ENCODE results near the gene PLEKHM2.

The PLEKHM2 gene

DNA sequence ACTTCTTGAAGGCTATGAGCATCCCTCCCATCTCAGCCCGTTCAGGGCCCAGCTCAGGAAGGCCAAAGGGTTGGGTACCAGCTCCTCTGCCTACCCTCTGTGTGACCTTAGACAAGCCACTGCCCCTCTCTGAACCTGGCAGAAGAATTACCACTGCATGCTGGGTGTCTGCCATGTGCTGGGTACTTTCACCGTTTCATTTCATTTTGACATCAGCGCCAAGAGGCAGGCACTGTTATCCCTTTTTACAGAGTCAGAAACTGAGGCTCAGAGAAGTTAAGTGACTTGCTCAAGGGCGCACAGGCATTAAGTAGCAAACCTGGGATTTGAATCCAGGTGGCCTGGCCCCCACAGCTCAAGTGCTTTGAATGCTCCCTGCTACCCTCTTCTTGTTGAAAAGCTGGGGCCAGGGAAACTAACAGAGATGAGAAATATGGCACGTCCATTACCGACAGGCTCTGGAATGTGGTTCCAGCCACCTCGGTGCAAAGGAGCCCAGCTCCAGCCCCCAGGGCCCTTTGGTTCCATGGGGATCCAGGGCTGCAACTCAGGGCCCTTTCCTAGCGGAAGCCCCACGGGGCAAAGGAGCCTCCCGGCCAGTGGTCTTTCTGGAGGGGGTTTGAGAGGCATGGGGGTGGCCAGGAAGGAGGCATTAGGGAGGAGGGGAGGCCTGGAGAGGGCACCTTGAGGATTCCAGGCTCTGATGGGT, 64.7 kb downstream of the PLEKHM2 start:
- H3K27ac ChIP-seq (ENCODE audit: low read length), result no peak overlapping the region
- no peaks in the 10 kb centered on the region for H3K9me3 ChIP-seq (ENCODE audit: control insufficient read depth in 1 of 2, low read length in 2 of 2)
- H3K27me3 ChIP-seq (ENCODE audit: low read depth, low read length), result no peaks in the 10 kb centered on the region
- no peak overlapping the region for H3K4me3 ChIP-seq (ENCODE audit: low read depth in 1 of 2, low read length in 2 of 2)
- no peaks in the 10 kb centered on the region for H3K4me1 ChIP-seq (ENCODE audit: control insufficient read depth in 1 of 2, insufficient read depth in 2 of 2, low read length in 2 of 2)
- no peaks in the 10 kb centered on the region for H3K36me3 ChIP-seq (ENCODE audit: control insufficient read depth in 1 of 2, insufficient read depth in 2 of 2, low read length in 2 of 2)

DNA sequence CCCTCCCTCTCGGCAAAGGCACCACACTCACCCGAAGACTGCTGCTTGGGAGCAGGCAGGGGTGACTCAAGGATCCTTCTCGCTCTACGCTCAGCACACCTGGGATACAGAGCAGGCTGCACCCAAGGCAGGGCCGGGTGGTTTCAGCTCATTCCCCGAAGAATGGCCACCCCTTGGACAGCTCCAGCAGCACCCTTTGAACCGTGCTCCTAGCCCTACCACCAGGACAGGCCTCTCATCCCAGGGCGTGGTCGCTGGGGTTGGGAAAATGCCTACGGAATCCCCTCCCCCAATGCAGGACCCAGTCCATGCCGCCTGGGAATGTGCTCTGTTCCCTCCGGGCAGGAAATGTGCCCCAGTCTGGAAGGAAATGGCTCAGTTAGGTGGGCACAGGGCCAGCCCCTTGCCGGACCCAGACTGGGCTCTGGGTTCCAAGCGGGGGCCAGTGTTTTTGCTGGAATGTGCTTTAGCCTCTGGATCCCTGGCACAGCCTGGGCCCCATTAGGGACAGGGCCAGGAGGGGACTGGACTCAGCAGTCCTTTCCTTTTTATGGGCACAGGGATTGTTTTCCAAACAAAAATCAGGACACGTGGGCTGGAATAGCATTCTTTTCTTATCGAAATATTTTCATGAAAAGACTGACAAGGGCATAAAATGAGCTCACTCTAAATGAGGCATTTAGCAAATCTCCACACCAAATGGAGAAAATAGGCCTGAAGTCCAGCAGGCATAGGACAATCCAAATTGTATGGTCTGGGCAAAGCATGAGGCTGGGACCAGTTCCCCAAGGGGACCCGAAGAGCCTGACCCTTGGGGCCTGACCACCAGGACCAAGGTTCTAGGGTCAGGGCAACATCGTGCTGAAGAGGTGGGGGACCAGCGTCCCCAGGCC, 65.5 kb downstream of the PLEKHM2 start:
- H3K27me3 ChIP-seq (ENCODE audit: low read depth, low read length), result no peaks in the 10 kb centered on the region
- H3K9me3 ChIP-seq (ENCODE audit: control insufficient read depth in 1 of 2, low read length in 2 of 2), result no peaks in the 10 kb centered on the region
- no peak overlapping the region for H3K27ac ChIP-seq (ENCODE audit: low read length)
- no peaks in the 10 kb centered on the region for H3K36me3 ChIP-seq (ENCODE audit: control insufficient read depth in 1 of 2, insufficient read depth in 2 of 2, low read length in 2 of 2)
- H3K4me3 ChIP-seq (ENCODE audit: low read depth in 1 of 2, low read length in 2 of 2), result no peak overlapping the region
- no peaks in the 10 kb centered on the region for H3K4me1 ChIP-seq (ENCODE audit: control insufficient read depth in 1 of 2, insufficient read depth in 2 of 2, low read length in 2 of 2)

DNA sequence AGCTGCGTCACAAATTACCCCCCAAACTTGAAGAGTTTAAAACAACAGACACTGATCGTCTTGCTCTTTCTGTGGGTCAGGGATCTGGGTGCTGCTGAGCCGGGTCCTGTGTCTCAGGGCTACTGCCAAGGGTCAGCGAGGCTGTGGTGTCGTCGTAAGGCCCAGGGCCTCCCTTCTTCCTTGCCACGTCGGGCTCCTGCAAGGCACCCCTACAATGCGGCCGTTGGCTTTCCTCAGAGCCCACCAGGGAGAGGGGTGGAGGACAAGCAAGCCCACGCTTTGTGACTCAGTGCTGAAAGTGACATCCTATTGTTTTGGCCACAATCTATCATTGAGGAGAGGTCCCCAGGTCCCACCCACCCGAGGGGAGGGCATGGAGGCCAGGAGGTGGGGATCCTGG, 66.8 kb downstream of the PLEKHM2 start:
- H3K4me3 ChIP-seq (ENCODE audit: low read depth in 1 of 2, low read length in 2 of 2), result no peak overlapping the region
- H3K9me3 ChIP-seq (ENCODE audit: control insufficient read depth in 1 of 2, low read length in 2 of 2), result no peaks in the 10 kb centered on the region
- no peaks in the 10 kb centered on the region for H3K27me3 ChIP-seq (ENCODE audit: low read depth, low read length)
- no peaks in the 10 kb centered on the region for H3K4me1 ChIP-seq (ENCODE audit: control insufficient read depth in 1 of 2, insufficient read depth in 2 of 2, low read length in 2 of 2)
- no peak overlapping the region for H3K27ac ChIP-seq (ENCODE audit: low read length)
- H3K36me3 ChIP-seq (ENCODE audit: control insufficient read depth in 1 of 2, insufficient read depth in 2 of 2, low read length in 2 of 2), result no peaks in the 10 kb centered on the region

DNA sequence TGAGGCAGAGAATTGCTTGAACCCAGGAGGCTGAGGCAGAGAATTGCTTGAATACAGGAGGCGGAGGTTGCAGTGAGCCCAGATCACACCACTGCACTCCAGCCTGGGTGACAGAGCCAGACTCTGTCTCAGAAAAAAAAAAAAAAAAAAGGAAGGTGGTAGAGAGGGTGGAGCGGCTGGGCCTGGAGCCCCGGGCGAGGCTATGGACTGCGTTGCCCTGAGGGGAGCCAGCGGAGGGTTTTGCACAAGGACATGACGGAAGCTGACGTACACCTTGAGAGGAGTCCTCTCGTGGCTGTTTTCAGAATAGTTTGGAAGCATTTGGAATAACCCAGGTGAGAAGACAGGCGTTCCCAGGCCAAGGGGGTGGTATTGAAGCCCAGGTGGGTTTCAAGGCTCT, 67.6 kb downstream of the PLEKHM2 start:
- H3K9me3 ChIP-seq (ENCODE audit: control insufficient read depth in 1 of 2, low read length in 2 of 2), result no peaks in the 10 kb centered on the region
- no peaks in the 10 kb centered on the region for H3K36me3 ChIP-seq (ENCODE audit: control insufficient read depth in 1 of 2, insufficient read depth in 2 of 2, low read length in 2 of 2)
- no peak overlapping the region for H3K27ac ChIP-seq (ENCODE audit: low read length)
- no peak overlapping the region for H3K4me3 ChIP-seq (ENCODE audit: low read depth in 1 of 2, low read length in 2 of 2)
- peaks cover 0 to 2% of the 10 kb centered on the region in 2 donors for H3K4me1 ChIP-seq (ENCODE audit: control insufficient read depth in 1 of 2, insufficient read depth in 2 of 2, low read length in 2 of 2)
- H3K27me3 ChIP-seq (ENCODE audit: low read depth, low read length), result no peaks in the 10 kb centered on the region

DNA sequence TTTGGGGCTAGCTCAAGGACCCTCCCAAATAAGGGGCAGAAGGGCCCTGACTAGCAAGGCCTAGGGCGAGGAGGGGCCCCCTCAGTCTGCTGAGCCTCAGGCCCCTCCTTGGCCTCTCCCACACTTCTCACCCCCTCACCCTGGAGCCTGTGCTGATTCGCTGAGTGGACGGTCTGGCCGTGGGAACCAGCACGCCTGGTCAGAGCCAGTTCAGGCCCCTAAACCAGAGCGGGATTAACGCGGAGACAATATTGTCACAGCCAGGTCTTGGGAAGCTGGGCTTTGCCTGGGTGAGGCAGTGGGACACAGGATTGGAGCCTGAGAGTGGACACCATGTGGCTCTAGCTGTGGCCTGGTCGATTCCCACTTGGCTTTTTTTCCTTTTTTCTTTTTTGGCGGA, 69.7 kb downstream of the PLEKHM2 start:
- Histone ChIP-seq H3K27ac (ENCODE audit: low read length) (no peak overlapping the region), H3K27me3 (ENCODE audit: low read depth, low read length) (peaks cover 5% of the 10 kb centered on the region)

DNA sequence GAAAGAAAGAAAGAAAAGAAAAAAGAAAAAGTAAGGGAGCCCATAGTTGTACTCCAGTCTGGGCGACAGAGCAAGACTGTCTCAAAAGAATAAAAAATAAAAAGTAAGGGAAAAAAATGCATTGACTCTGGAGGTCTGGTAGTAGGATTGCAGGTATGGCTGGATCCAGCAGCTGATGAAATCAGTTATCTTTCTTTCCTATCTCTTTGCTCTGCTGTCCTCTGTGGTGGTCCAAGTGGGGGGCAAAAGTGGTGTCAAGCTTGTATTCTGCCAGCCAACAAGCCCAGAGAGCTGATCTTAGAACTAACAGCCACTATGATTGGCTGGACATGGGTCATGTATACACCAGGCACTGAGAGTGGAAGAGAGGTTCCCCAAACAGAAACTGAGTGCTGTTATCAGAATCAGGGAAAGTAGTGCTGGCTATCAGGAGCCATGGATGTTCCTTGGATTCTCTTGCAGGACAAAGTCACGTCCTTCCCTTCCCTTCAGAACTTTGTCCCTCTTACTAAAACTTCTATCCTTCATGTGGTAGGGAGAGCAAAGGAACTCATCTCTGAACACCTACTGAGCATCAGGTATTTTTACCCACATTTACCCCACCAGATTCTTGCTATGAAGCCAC, 71.0 kb downstream of the PLEKHM2 start:
- H3K27me3 ChIP-seq (ENCODE audit: low read depth, low read length), result peaks cover 5% of the 10 kb centered on the region

More for the DNA sequence above, 69.7 kb downstream of the PLEKHM2 start:
- no peaks in the 10 kb centered on the region for H3K36me3 ChIP-seq (ENCODE audit: control insufficient read depth in 1 of 2, insufficient read depth in 2 of 2, low read length in 2 of 2)
- H3K4me3 ChIP-seq (ENCODE audit: low read depth in 1 of 2, low read length in 2 of 2), result no peak overlapping the region
- H3K4me1 ChIP-seq (ENCODE audit: control insufficient read depth in 1 of 2, insufficient read depth in 2 of 2, low read length in 2 of 2), result peaks cover 0 to 15% of the 10 kb centered on the region in 2 donors
- no peaks in the 10 kb centered on the region for H3K9me3 ChIP-seq (ENCODE audit: control insufficient read depth in 1 of 2, low read length in 2 of 2)

DNA sequence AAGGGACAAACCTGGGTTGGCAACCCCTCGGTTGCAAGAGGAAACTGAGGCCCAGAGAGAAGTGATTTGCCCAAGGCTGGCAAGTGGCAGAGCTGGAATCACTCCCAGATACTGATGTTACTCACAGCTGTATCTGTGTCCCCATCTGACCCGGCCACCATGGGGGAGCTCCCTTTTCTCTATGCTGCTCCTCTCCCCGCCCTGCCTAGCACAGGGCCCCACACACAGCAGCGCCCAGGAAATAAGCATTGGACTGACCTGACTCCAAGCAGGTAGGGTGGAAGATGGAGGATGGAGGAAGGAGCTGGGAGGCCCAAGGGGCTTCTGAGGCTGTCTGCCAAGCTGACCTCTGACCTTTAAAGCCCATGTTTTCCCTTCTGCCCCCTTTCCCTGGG, 71.5 kb downstream of the PLEKHM2 start:
- Histone ChIP-seq H3K9me3 (ENCODE audit: control insufficient read depth in 1 of 2, low read length in 2 of 2) (no peaks in the 10 kb centered on the region), H3K27ac (ENCODE audit: low read length) (no peak overlapping the region), H3K4me3 (ENCODE audit: low read depth in 1 of 2, low read length in 2 of 2) (no peak overlapping the region), H3K4me1 (ENCODE audit: control insufficient read depth in 1 of 2, insufficient read depth in 2 of 2, low read length in 2 of 2) (peaks cover 0 to 22% of the 10 kb centered on the region in 2 donors), H3K27me3 (ENCODE audit: low read depth, low read length) (peaks cover 5% of the 10 kb centered on the region), H3K36me3 (ENCODE audit: control insufficient read depth in 1 of 2, insufficient read depth in 2 of 2, low read length in 2 of 2) (no peaks in the 10 kb centered on the region)

More for the DNA sequence above, 71.0 kb downstream of the PLEKHM2 start:
- no peaks in the 10 kb centered on the region for H3K9me3 ChIP-seq (ENCODE audit: control insufficient read depth in 1 of 2, low read length in 2 of 2)
- H3K27ac ChIP-seq (ENCODE audit: low read length), result no peak overlapping the region
- H3K4me3 ChIP-seq (ENCODE audit: low read depth in 1 of 2, low read length in 2 of 2), result no peak overlapping the region
- H3K36me3 ChIP-seq (ENCODE audit: control insufficient read depth in 1 of 2, insufficient read depth in 2 of 2, low read length in 2 of 2), result no peaks in the 10 kb centered on the region
- H3K4me1 ChIP-seq (ENCODE audit: control insufficient read depth in 1 of 2, insufficient read depth in 2 of 2, low read length in 2 of 2), result peaks cover 0 to 17% of the 10 kb centered on the region in 2 donors

DNA sequence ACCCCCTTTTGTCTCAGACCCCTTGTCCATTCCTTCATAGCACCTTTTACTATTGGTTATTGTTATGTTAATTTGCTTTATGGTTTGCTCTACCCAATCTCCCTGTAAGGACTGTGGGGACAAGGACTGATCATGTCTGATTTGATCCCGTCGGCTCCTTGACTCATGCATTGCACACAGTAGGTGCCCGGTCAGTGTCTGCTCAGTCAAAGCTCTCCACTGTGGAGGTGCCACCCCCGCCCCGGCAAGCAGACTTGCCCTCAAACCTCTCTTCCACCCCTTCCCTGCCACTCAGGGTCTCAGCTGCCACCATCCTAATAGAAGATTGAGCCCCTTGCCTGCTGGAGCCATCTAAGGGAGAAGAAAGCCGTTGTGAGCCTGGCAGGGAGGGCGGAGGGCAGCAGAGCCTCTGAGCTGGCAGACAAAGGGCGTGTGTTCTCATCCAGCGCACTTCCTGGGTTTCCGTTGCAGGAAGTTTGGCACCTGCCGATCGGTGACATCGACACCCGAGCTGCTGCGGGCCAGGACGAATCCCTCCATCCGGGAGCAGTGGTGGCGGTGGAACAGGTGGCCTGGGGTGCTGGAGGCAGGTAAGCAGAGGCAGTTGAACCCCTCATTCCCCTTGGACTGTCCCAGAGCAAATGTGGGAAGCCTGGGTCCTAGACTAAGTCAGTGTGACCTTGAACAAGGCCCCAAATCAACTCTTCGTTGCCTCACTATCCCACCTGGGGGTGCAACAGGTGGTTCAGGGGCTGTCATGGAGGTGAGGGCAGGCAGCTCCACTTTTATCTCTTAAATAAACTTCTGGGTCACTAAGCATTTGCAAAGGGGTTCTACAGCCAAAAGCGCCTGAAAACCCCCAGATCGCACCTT, 72.3 kb downstream of the PLEKHM2 start:
- Histone ChIP-seq H3K4me1 (ENCODE audit: control insufficient read depth in 1 of 2, insufficient read depth in 2 of 2, low read length in 2 of 2) (peaks cover 4 to 29% of the 10 kb centered on the region in 2 donors), H3K9me3 (ENCODE audit: control insufficient read depth in 1 of 2, low read length in 2 of 2) (no peaks in the 10 kb centered on the region), H3K27me3 (ENCODE audit: low read depth, low read length) (peaks cover 5% of the 10 kb centered on the region), H3K36me3 (ENCODE audit: control insufficient read depth in 1 of 2, insufficient read depth in 2 of 2, low read length in 2 of 2) (no peaks in the 10 kb centered on the region), H3K4me3 (ENCODE audit: low read depth in 1 of 2, low read length in 2 of 2) (peak overlapping the region in 1 of 2 donors; percentile 56), H3K27ac (ENCODE audit: low read length) (peak overlapping the region; percentile 78)

DNA sequence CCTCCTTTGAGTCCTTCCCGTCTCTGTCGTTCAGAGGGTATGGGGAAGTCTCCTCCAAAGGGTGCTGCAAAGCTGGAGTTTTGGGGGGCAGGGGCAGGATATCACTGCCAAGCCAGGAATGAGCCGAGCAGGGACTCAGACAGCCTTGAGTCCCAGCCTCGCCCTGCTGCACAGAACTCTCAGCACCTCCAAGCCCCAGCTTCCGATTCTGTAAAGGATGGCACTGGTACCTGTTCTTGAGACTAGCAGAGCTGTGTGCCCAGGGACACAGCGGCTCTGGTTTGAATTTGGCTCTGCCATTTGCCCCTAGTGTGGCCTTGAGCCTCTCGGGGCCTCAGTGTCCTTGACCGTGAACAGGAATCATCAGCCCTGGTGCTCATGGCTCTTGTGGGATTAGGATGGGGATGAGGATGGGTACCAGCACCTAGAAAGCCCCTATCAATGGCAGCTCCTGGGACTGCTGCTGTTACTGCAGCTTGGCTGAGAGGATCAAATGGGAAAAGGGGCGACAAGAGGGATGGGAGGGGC, 73.0 kb downstream of the PLEKHM2 start:
- H3K4me1 ChIP-seq (ENCODE audit: control insufficient read depth in 1 of 2, insufficient read depth in 2 of 2, low read length in 2 of 2), result peaks cover 4 to 30% of the 10 kb centered on the region in 2 donors
- no peaks in the 10 kb centered on the region for H3K9me3 ChIP-seq (ENCODE audit: control insufficient read depth in 1 of 2, low read length in 2 of 2)
- peak overlapping the region in 1 of 2 donors; percentile 56 for H3K4me3 ChIP-seq (ENCODE audit: low read depth in 1 of 2, low read length in 2 of 2)
- H3K27ac ChIP-seq (ENCODE audit: low read length), result peak overlapping the region; percentile 78
- H3K36me3 ChIP-seq (ENCODE audit: control insufficient read depth in 1 of 2, insufficient read depth in 2 of 2, low read length in 2 of 2), result no peaks in the 10 kb centered on the region
- peaks cover 5% of the 10 kb centered on the region for H3K27me3 ChIP-seq (ENCODE audit: low read depth, low read length)

DNA sequence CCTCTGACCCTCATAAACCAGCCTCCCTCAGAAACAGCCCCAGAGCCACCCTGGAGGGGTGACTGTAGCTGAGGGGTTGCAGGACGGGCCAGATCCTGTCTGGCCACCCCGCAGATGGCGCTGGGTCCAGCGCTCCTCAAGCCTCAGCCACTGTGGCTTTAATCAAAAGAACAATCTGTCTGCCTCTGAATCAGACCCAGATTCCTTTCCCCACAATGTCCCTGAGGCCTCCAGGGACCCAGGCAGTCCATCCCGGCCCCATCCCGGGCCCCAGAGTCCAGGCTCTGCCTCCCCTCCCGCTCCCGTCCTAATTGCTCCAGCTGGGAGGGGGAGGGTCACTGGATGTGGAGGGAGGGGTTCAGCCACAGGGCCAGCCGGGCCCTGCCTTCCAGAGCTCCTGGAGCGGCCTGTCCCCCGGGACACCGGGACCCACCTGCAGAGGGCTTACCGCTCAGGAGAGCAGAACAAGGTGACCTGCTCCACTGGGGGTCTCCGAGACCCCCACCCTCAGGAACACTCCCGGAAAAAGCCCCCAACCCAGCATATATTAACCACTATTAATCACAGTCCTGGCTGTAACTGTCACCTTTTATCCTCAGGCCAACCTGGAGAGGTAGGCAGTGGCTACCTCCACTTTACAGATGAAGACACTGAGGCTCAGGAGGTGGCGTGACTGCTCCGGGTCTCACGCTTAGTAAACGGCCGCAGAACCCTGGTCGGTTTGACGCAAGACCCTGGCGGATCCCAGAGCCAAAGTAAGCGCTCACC, 73.6 kb downstream of the PLEKHM2 start:
- Histone ChIP-seq H3K36me3 (ENCODE audit: control insufficient read depth in 1 of 2, insufficient read depth in 2 of 2, low read length in 2 of 2) (no peaks in the 10 kb centered on the region), H3K4me1 (ENCODE audit: control insufficient read depth in 1 of 2, insufficient read depth in 2 of 2, low read length in 2 of 2) (peaks cover 4 to 30% of the 10 kb centered on the region in 2 donors), H3K27me3 (ENCODE audit: low read depth, low read length) (peaks cover 5% of the 10 kb centered on the region), H3K9me3 (ENCODE audit: control insufficient read depth in 1 of 2, low read length in 2 of 2) (no peaks in the 10 kb centered on the region), H3K27ac (ENCODE audit: low read length) (peak overlapping the region; percentile 78), H3K4me3 (ENCODE audit: low read depth in 1 of 2, low read length in 2 of 2) (peak overlapping the region; percentile 42 to 56)
